Measurements from ENCODE around the gene TRAPPC2B.

DNA sequence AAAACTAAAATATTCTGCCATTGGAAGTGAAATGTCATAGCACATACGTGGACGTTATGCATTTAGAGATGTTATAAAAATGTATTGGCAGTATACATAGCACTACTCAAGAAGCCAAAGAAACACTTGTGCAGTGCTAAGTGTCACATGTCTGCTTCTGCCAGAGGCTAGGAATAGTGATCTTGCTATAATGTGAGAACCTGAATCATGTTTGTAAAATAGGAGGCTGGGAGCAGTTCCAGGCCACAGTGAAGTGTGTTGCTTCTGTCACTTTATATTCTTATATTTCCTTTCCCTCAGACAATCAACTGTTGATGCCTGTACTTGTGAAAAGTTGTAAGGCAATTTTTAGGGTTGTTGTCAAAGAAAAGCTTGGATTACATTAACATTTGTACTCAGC lies 3.4 kb downstream of the TRAPPC2B start:
- TF ChIP-seq, protein P1, sequence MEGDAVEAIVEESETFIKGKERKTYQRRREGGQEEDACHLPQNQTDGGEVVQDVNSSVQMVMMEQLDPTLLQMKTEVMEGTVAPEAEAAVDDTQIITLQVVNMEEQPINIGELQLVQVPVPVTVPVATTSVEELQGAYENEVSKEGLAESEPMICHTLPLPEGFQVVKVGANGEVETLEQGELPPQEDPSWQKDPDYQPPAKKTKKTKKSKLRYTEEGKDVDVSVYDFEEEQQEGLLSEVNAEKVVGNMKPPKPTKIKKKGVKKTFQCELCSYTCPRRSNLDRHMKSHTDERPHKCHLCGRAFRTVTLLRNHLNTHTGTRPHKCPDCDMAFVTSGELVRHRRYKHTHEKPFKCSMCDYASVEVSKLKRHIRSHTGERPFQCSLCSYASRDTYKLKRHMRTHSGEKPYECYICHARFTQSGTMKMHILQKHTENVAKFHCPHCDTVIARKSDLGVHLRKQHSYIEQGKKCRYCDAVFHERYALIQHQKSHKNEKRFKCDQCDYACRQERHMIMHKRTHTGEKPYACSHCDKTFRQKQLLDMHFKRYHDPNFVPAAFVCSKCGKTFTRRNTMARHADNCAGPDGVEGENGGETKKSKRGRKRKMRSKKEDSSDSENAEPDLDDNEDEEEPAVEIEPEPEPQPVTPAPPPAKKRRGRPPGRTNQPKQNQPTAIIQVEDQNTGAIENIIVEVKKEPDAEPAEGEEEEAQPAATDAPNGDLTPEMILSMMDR (IDR thresholded peaks at IDR 0.05), result no peak
- no peak for TF ChIP-seq POLR2A (IDR thresholded peaks at IDR 0.05)
